Occipital lobe (tissue), 2 donors: ENCODE data around the gene PIMREG. TPM values are rescaled to one million over a fixed set of nuclear protein-coding genes. Genes with fewer than 3 reads are reported as not detected.

Source experiments
- DNase-seq: peaks from one replicate; lab custom pipeline; 2025; lab: John Stamatoyannopoulos, UW
- total RNA-seq: library from RNA; depleted of rRNA; stranded (reverse); fragments of >200 nt; gene quantifications from one replicate; pipeline ENCODE4 v1.2.3, GENCODE V29; 2014

Gene PIMREG
- total RNA-seq, 1 donor from 2014 or later: 5.9 TPM

DNA sequence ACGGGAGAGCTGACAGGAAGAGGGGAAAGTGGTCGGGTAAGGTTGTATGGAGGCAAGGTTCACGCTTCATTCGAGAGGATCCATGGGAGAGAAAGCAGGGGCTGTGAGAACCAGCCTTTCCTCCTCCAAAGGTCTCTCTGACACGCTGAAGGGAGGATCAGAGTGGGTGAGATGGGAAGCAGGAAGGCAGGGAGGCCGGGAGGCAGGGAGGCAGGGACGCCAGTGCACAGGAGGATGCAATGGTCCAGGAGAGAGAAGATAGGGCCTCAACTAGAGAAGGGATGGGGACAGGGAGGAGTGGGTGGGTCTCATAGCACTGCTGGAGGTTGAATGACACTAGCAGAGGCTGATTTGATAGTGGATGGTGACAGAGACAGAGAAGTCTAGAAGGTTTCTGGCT, 54.1 kb downstream of the PIMREG start:
- DNase-seq: no peak

DNA sequence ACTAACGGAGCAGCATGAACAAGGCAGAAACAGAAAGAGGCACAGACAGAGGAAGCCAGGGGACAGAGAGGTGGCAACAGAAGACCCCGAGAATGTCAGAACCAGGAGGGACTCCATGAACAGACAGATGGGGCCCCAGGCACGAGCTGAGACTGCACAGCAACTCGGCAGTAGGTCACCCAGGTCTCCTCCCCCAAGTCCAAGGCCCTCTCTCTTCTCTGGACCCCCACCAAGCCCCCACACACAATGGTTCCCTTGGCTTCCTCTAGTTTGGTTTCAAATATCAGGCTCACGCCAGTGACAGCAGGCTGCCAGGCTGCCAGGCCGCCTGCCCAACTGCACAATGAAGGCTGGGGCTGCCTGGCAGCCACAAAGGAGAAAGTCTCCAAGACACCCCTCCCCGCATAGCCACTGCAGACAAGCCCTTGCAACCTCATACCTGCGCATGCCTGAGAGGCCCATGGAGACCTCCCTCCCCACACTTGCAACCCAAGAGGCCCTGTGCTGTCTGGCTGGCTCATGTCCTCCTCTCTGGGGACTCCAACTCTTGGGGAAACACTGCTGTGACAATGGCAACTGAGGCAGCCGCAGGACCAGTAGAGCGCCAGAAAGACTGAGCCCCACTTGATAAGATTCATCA, 54.8 kb downstream of the PIMREG start:
- DNase-seq: no peak

Other genes starting within 250 kb of the PIMREG start
- gene AIPL1, start 9.3 kb upstream of the PIMREG start, total RNA-seq: not detected
- 13.9 TPM for gene PITPNM3, start 112.1 kb downstream of the PIMREG start, total RNA-seq
- gene KIAA0753, start 196.3 kb downstream of the PIMREG start, total RNA-seq: 28.4 TPM
- gene TXNDC17, start 196.6 kb downstream of the PIMREG start, total RNA-seq: 13.3 TPM
- gene MED31, start 207.2 kb downstream of the PIMREG start, total RNA-seq: 16.1 TPM
- 2.3 TPM for gene C17orf100, start 207.3 kb downstream of the PIMREG start, total RNA-seq